PC-9 (cell line): ENCODE results near the gene PGAP3. TPM values are rescaled to one million over a fixed set of nuclear protein-coding genes. Genes with fewer than 3 reads are reported as not detected.
A peak's percentile ranks its signal among the peaks of the same experiment; 100 is the strongest.

Experiments used
- BruUV-seq: library from RNA; stranded (reverse); fragments of 400-500 nt; replicated peaks from 2 replicates; lab custom pipeline; 2021; lab: Mats Ljungman, UMichigan
- CTCF ChIA-PET: fragments of 300-600 bp; sonication (Branson Sonifier 250); formaldehyde crosslinking; loops from one replicate; lab custom pipeline; 2022; ENCODE audit warnings: antibody characterized with exemption; lab: Charles Lee
- POLR2A ChIA-PET: fragments of 300-600 bp; sonication (Branson Sonifier 250); formaldehyde crosslinking; loops from one replicate; lab custom pipeline; 2022; ENCODE audit warnings: antibody characterized with exemption; ENCODE audit not compliant: unreplicated experiment; lab: Charles Lee
- DNase-seq, 2 experiments: peaks; one replicate each; pipeline versions ENCODE4 v3.0.0 to v3.0.0-alpha.2; 2015 to 2022; ENCODE audit warnings: mixed read lengths in 1 of 2
- H2AFZ ChIP-seq: fragments of 200-600 bp; sonication (generic); 2 replicates; pipeline ENCODE4 v1.8.1; 2017; ENCODE audit warnings: antibody characterized with exemption
- H3F3A ChIP-seq: fragments of 200-600 bp; sonication (generic); 2 replicates; pipeline ENCODE4 v1.8.1; 2017; ENCODE audit warnings: antibody characterized with exemption, mild to moderate bottlenecking, low read depth; ENCODE audit not compliant: insufficient read depth
- H3K27ac ChIP-seq: fragments of 200-600 bp; sonication (generic); 2 replicates; pipeline ENCODE4 v1.6.1; 2016; ENCODE audit warnings: mixed run types
- H3K27me3 ChIP-seq: fragments of 200-600 bp; sonication (generic); 2 replicates; pipeline ENCODE4 v1.6.1; 2016; ENCODE audit warnings: low read depth, mixed run types; ENCODE audit not compliant: insufficient read depth
- H3K36me3 ChIP-seq: fragments of 200-600 bp; sonication (generic); 2 replicates; pipeline ENCODE4 v1.6.1; 2016; ENCODE audit warnings: low read depth, mixed run types
- H3K4me1 ChIP-seq: fragments of 200-600 bp; sonication (generic); replicated peaks from 2 replicates; pipeline ENCODE4 v1.6.1; 2016; ENCODE audit warnings: mixed run types; ENCODE audit not compliant: insufficient read depth
- H3K4me2 ChIP-seq: fragments of 200-600 bp; sonication (generic); 2 replicates; pipeline ENCODE4 v1.6.1; 2017; ENCODE audit warnings: mixed run types
- H3K4me3 ChIP-seq: fragments of 200-600 bp; sonication (generic); 2 replicates; pipeline ENCODE4 v1.6.1; 2016; ENCODE audit warnings: mixed run types
- H3K79me2 ChIP-seq: fragments of 200-600 bp; sonication (generic); 2 replicates; pipeline ENCODE4 v1.6.1; 2017; ENCODE audit warnings: low read depth, mixed run types
- H3K9me2 ChIP-seq: fragments of 200-600 bp; sonication (generic); 2 replicates; pipeline ENCODE4 v1.8.1; 2017; ENCODE audit warnings: mild to moderate bottlenecking; ENCODE audit not compliant: insufficient read depth
- H3K9me3 ChIP-seq: fragments of 200-600 bp; sonication (generic); 2 replicates; pipeline ENCODE4 v1.8.1; 2016; ENCODE audit warnings: low read depth; ENCODE audit not compliant: insufficient read depth
- H4K20me1 ChIP-seq: fragments of 200-600 bp; sonication (generic); 2 replicates; pipeline ENCODE4 v1.8.1; 2017; ENCODE audit not compliant: insufficient read depth
- CTCF ChIP-seq: fragments of 200-600 bp; sonication (generic); conservative IDR thresholded peaks from 2 replicates; pipeline ENCODE4 v1.6.1; 2017; ENCODE audit warnings: mixed run types, antibody characterized with exemption, mild to moderate bottlenecking, moderate library complexity
- EZH2 ChIP-seq: fragments of 200-600 bp; sonication (generic); IDR thresholded peaks from 2 replicates; pipeline ENCODE4 v1.8.0; 2017; ENCODE audit warnings: antibody characterized with exemption, low read depth
- intact Hi-C: fragments of 100-400 bp; cut with micrococcal nuclease; formaldehyde crosslinking; loops from one replicate; pipeline ENCODE4 v1.10.0; 2022; ENCODE audit not compliant: unreplicated experiment
- total RNA-seq: library from RNA; stranded (reverse); gene quantifications from 2 replicates; pipeline ENCODE4 v1.2.3, GENCODE V29; 2021

PGAP3 gene
- total RNA-seq, 1 experiment from 2014 or later, result 15.0 TPM

- no peak overlapping the region for H3K27ac ChIP-seq
- BruUV-seq, result no TSS peak
- H3K4me2 ChIP-seq, result peak overlapping the region; percentile 82
- peaks cover 29% of the 10 kb centered on the region for H3K4me1 ChIP-seq
- no peaks in the 10 kb centered on the region for H4K20me1 ChIP-seq
- peak in 1 of 2 experiments; percentile 18 for DNase-seq
- TF ChIP-seq CTCF, result no peak
- TF ChIP-seq EZH2, result no peak
- H3K4me3 ChIP-seq, result peak overlapping the region; percentile 49; the same call in 1 of the 2 replicates
- no peaks in the 10 kb centered on the region for H3K27me3 ChIP-seq
- intact Hi-C loops, result no loop called here
- H3K36me3 ChIP-seq, result no peaks in the 10 kb centered on the region
- peaks cover 18% of the 10 kb centered on the region for H3F3A ChIP-seq
- H3K9me3 ChIP-seq, result no peaks in the 10 kb centered on the region
- POLR2A ChIA-PET, result no interaction called here
- CTCF ChIA-PET, result no interaction called here
- H2AFZ ChIP-seq, result no peak overlapping the region
- no peaks in the 10 kb centered on the region for H3K9me2 ChIP-seq
- no peaks in the 10 kb centered on the region for H3K79me2 ChIP-seq
These were observed 24.5 kb downstream of the PGAP3 start for GRCh38 chr17:39663340-39663687.

DNA sequence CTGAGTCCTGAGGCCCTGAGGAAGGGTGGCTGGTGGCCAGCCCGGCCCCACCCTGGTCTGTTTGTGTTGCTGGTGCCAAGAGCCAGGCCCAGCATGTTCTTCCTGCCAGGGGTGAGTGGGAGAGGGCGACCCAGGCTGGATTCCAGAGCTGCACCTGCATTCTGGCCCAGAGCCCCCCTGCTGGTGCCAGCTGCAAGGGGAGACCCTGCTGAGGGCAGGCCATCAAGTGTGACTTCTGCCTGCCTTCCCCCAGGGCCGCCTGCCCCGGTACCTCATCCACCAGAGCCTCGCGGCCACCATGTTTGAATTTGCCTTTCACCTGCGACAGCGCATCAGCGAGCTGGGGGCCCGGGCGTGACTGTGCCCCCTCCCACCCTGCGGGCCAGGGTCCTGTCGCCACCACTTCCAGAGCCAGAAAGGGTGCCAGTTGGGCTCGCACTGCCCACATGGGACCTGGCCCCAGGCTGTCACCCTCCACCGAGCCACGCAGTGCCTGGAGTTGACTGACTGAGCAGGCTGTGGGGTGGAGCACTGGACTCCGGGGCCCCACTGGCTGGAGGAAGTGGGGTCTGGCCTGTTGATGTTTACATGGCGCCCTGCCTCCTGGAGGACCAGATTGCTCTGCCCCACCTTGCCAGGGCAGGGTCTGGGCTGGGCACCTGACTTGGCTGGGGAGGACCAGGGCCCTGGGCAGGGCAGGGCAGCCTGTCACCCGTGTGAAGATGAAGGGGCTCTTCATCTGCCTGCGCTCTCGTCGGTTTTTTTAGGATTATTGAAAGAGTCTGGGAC lies 25.1 kb downstream of the PGAP3 start:
- H3K9me2 ChIP-seq, result no peaks in the 10 kb centered on the region
- H3F3A ChIP-seq, result peaks cover 18% of the 10 kb centered on the region
- no peak overlapping the region for H2AFZ ChIP-seq
- BruUV-seq, result no TSS peak
- ChIA-PET POLR2A (no interaction called here), CTCF (interaction anchor here (0.6 kb wide), 1 partner anchor 233 kb away, joined by 3 read pairs; no protein-coding TSS in a partner anchor)
- peaks cover 25% of the 10 kb centered on the region for H3K4me1 ChIP-seq
- no peaks in the 10 kb centered on the region for H3K9me3 ChIP-seq
- H3K27ac ChIP-seq, result no peak overlapping the region
- DNase-seq, result no peak
- H3K27me3 ChIP-seq, result no peaks in the 10 kb centered on the region
- no peaks in the 10 kb centered on the region for H4K20me1 ChIP-seq
- no peaks in the 10 kb centered on the region for H3K36me3 ChIP-seq
- intact Hi-C loops, result no loop called here
- no peaks in the 10 kb centered on the region for H3K79me2 ChIP-seq
- no peak overlapping the region for H3K4me3 ChIP-seq
- no peak for TF ChIP-seq EZH2
- no peak for TF ChIP-seq CTCF
- 0 out of 2 replicates have a peak overlapping the region, but pooled peaks have one; percentile 82 for H3K4me2 ChIP-seq

- no peaks in the 10 kb centered on the region for H3K36me3 ChIP-seq
- H3K9me3 ChIP-seq, result no peaks in the 10 kb centered on the region
- H4K20me1 ChIP-seq, result no peaks in the 10 kb centered on the region
- H3K9me2 ChIP-seq, result no peaks in the 10 kb centered on the region
- no peaks in the 10 kb centered on the region for H3K27me3 ChIP-seq
- intact Hi-C loops, result no loop called here
- no TSS peak for BruUV-seq
- CTCF ChIA-PET, result interaction anchor here (0.6 kb wide), 1 partner anchor 13 kb away, joined by 5 read pairs; no protein-coding TSS in a partner anchor
- no peak overlapping the region for H3K4me2 ChIP-seq
- H3F3A ChIP-seq, result peaks cover 18% of the 10 kb centered on the region
- peaks cover 17% of the 10 kb centered on the region for H3K4me1 ChIP-seq
- H3K4me3 ChIP-seq, result no peak overlapping the region
- POLR2A ChIA-PET, result no interaction called here
- DNase-seq, result no peak
- H3K27ac ChIP-seq, result no peak overlapping the region
- H3K79me2 ChIP-seq, result no peaks in the 10 kb centered on the region
- no peak for TF ChIP-seq EZH2
- TF ChIP-seq CTCF, result no peak
- H2AFZ ChIP-seq, result no peak overlapping the region
These were observed 25.9 kb downstream of the PGAP3 start for GRCh38 chr17:39661744-39662541.
